Pericardium fibroblast (primary cell): ENCODE measurements around the gene SMC2. TPM values are rescaled to one million over a fixed set of nuclear protein-coding genes. Genes with fewer than 3 reads are reported as not detected.

Experiments
- total RNA-seq: library from RNA; depleted of rRNA; stranded (reverse); fragments of >200 nt; gene quantifications from 2 replicates; pipeline ENCODE4 v1.2.3, GENCODE V29; 2015

Gene SMC2
- 4.9 and 6.0 TPM in 2 replicates for total RNA-seq

DNA sequence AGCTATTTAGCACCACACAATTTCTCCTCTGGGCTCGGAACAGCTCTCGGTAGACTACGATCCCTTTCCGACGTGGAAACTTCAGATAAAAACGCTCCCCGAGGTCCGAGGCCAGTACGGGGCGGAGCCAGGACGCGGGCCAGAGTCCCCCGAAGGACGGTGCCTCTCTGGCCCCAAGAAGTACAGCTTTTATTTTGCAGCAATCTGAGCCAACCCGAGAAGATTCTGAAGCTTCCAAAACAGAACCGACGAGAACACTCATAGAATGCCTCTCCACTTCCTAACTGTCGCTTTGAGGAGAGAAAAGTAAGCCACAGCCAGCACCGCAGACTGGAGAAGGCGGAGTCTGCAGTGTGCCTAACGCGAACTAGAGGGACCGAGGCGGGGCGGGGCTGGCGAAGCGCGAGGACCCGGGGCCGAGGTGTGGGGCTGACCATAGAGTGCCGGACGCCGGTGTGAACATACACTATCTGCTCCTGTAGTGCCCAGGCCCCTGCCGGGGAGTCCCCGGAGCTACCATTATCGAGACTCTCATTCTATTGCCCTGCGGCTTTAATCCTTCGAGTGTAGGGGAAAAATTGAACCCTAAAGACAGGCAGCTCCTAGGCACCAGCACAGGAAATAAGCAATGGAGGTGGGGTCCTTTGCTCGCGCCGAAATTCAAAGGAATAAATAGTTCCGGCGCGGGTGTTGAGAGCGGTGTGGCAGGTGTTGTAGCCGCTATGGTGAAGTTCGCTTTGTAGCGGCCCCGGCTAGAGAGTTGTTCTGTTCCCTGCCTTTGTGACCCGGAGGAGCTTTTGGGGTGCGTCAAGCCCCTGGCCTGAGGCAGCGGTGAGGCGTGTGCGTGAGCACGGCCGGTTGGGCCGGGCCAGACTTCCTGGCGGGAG is at the start of gene SMC2:
Gene SMC2, plus strand, starts transcription at position 663 of the 887 bp plus-strand sequence. CDS start 1,076 bp downstream, outside the sequence.

